ENCODE results near the gene SUGP1.

Gene SUGP1

GRCh38 chr19:19342086-19343015 is 22.0 kb upstream of the SUGP1 start:
- no peak for DNase-seq (ENCODE audit: low read depth in 3 of 3, low spot score in 1 of 3)

GRCh38 chr19:19341026-19341425 is 20.7 kb upstream of the SUGP1 start:
- no peak for DNase-seq (ENCODE audit: low read depth in 3 of 3, low spot score in 1 of 3)

- no peak for DNase-seq (ENCODE audit: low read depth in 3 of 3, low spot score in 1 of 3)
Observed at GRCh38 chr19:19338082-19338481, 17.8 kb upstream of the SUGP1 start.

GRCh38 chr19:19337120-19337519 is 16.8 kb upstream of the SUGP1 start:
- no peak for DNase-seq (ENCODE audit: low read depth in 3 of 3, low spot score in 1 of 3)

- no peak for DNase-seq (ENCODE audit: low read depth in 3 of 3, low spot score in 1 of 3)
Observed at GRCh38 chr19:19336597-19336996, 16.3 kb upstream of the SUGP1 start.

- no peak for DNase-seq (ENCODE audit: low read depth in 3 of 3, low spot score in 1 of 3)
Observed at GRCh38 chr19:19335408-19336158, 15.3 kb upstream of the SUGP1 start.

- DNase-seq (ENCODE audit: low read depth in 3 of 3, low spot score in 1 of 3) = no peak
Observed at GRCh38 chr19:19334989-19335344, 14.7 kb upstream of the SUGP1 start.

GRCh38 chr19:19334063-19334988 is 14.0 kb upstream of the SUGP1 start:
- DNase-seq (ENCODE audit: low read depth in 3 of 3, low spot score in 1 of 3) = no peak

GRCh38 chr19:19329126-19329525 is 8.8 kb upstream of the SUGP1 start:
- DNase-seq (ENCODE audit: low read depth in 3 of 3, low spot score in 1 of 3) = no peak

- DNase-seq (ENCODE audit: low read depth in 3 of 3, low spot score in 1 of 3) = no peak
Observed at GRCh38 chr19:19327672-19328071, 7.4 kb upstream of the SUGP1 start.

- no peak for DNase-seq (ENCODE audit: low read depth in 3 of 3, low spot score in 1 of 3)
Observed at GRCh38 chr19:19324059-19324770, 3.9 kb upstream of the SUGP1 start.

- DNase-seq (ENCODE audit: low read depth in 3 of 3, low spot score in 1 of 3) = no peak
Observed at GRCh38 chr19:19321141-19321577, 850 bp upstream of the SUGP1 start.

- peak in 1 of 3 donors; percentile 3 for DNase-seq (ENCODE audit: low read depth in 3 of 3, low spot score in 1 of 3)
Observed at GRCh38 chr19:19319732-19320360, 463 bp downstream of the SUGP1 start.

- no peak for DNase-seq (ENCODE audit: low read depth in 3 of 3, low spot score in 1 of 3)
Observed at GRCh38 chr19:19316082-19316481, 4.2 kb downstream of the SUGP1 start.

- no peak for DNase-seq (ENCODE audit: low read depth in 3 of 3, low spot score in 1 of 3)
Observed at GRCh38 chr19:19315444-19315843, 4.9 kb downstream of the SUGP1 start.

GRCh38 chr19:19308373-19308772 is 11.9 kb downstream of the SUGP1 start:
- no peak for DNase-seq (ENCODE audit: low read depth in 3 of 3, low spot score in 1 of 3)

GRCh38 chr19:19306191-19306590 is 14.1 kb downstream of the SUGP1 start:
- no peak for DNase-seq (ENCODE audit: low read depth in 3 of 3, low spot score in 1 of 3)

GRCh38 chr19:19305696-19306095 is 14.6 kb downstream of the SUGP1 start:
- DNase-seq (ENCODE audit: low read depth in 3 of 3, low spot score in 1 of 3) = no peak

GRCh38 chr19:19305066-19305465 is 15.2 kb downstream of the SUGP1 start:
- no peak for DNase-seq (ENCODE audit: low read depth in 3 of 3, low spot score in 1 of 3)

All from stimulated activated CD4-positive, alpha-beta T cell treated with anti-CD3 and anti-CD28 coated beads, TNF-alpha, amount 100 ng/mL, for 1 hour (primary cell).